Neuronal stem cell (in vitro differentiated cells): ENCODE data around the gene TMEM129.
A peak's percentile ranks its signal among the peaks of the same experiment; 100 is the strongest.

ENCODE experiments used
- DNase-seq: peaks from one replicate; pipeline ENCODE4 v3.0.0-alpha.2; 2013; ENCODE audit warnings: low spot score
- H2AFZ ChIP-seq: one replicate; pipeline ENCODE4 v1.6.1; 2013; ENCODE audit warnings: mild to moderate bottlenecking, low read length, inconsistent platforms
- H2AK5ac ChIP-seq: 2 replicates; pipeline ENCODE4 v1.6.1; 2013; ENCODE audit warnings: low read depth, mild to moderate bottlenecking, inconsistent platforms, low read length, moderate library complexity, mixed read lengths
- H2BK120ac ChIP-seq: 2 replicates; pipeline ENCODE4 v1.6.1; 2013; ENCODE audit warnings: low read depth, mild to moderate bottlenecking, inconsistent platforms, low read length, moderate library complexity, mixed read lengths
- H2BK12ac ChIP-seq: one replicate; pipeline ENCODE4 v1.6.1; 2013; ENCODE audit warnings: low read length, inconsistent platforms
- H2BK15ac ChIP-seq: 2 replicates; pipeline ENCODE4 v1.6.1; 2013; ENCODE audit warnings: mild to moderate bottlenecking, low read length, inconsistent platforms, mixed read lengths
- H2BK5ac ChIP-seq: one replicate; pipeline ENCODE4 v1.6.1; 2013; ENCODE audit warnings: inconsistent platforms, mild to moderate bottlenecking, low read length, moderate library complexity
- H3K14ac ChIP-seq: one replicate; pipeline ENCODE4 v1.6.1; 2013; ENCODE audit warnings: low read length, inconsistent platforms
- H3K18ac ChIP-seq: 2 replicates; pipeline ENCODE4 v1.6.1; 2013; ENCODE audit warnings: low read length, inconsistent platforms
- H3K23ac ChIP-seq: 2 replicates; pipeline ENCODE4 v1.6.1; 2013; ENCODE audit warnings: low read depth, mild to moderate bottlenecking, mixed read lengths, low read length, inconsistent platforms; ENCODE audit not compliant: poor library complexity
- H3K27ac ChIP-seq: replicated peaks from 3 replicates; pipeline ENCODE4 v1.5.1; 2013; ENCODE audit warnings: low read length, inconsistent platforms
- H3K27me3 ChIP-seq, 3 experiments: 2 replicates each; pipeline ENCODE4 v1.6.1; 2013; ENCODE audit warnings: low read length in 3 of 3, mild to moderate bottlenecking in 2 of 3, inconsistent platforms in 1 of 3, low read depth in 1 of 3, mixed read lengths in 1 of 3, moderate library complexity in 1 of 3; ENCODE audit not compliant: control insufficient read depth in 3 of 3, insufficient read depth in 3 of 3
- H3K36me3 ChIP-seq, 2 donors: replicated peaks in 1 of 2; 2 replicates each; pipeline ENCODE4 v1.6.1; 2013; ENCODE audit warnings: low read length in 2 of 2; ENCODE audit not compliant: control insufficient read depth in 2 of 2, insufficient read depth in 2 of 2
- H3K4ac ChIP-seq: 2 replicates; pipeline ENCODE4 v1.6.1; 2013; ENCODE audit warnings: inconsistent platforms, mild to moderate bottlenecking, low read length, moderate library complexity
- H3K4me1 ChIP-seq, 2 donors: 1 replicate in 1 of 2; 2 replicates in 1 of 2; pipeline ENCODE4 v1.6.1; 2013; ENCODE audit warnings: low read length in 2 of 2, low read depth in 1 of 2; ENCODE audit not compliant: control insufficient read depth in 2 of 2, insufficient read depth in 1 of 2
- H3K4me2 ChIP-seq: one replicate; pipeline ENCODE4 v1.6.1; 2013; ENCODE audit warnings: mild to moderate bottlenecking, low read length, inconsistent platforms; ENCODE audit not compliant: insufficient read depth, poor library complexity, severe bottlenecking
- H3K4me3 ChIP-seq, 2 donors: 2 replicates each; pipeline ENCODE4 v1.5.1; 2013; ENCODE audit warnings: low read length in 2 of 2, mild to moderate bottlenecking in 2 of 2, inconsistent platforms in 1 of 2, moderate library complexity in 1 of 2
- H3K79me1 ChIP-seq: one replicate; pipeline ENCODE4 v1.6.1; 2013; ENCODE audit warnings: low read depth, mild to moderate bottlenecking, inconsistent platforms, low read length, moderate library complexity
- H3K9ac ChIP-seq: one replicate; pipeline ENCODE4 v1.6.1; 2013; ENCODE audit warnings: mild to moderate bottlenecking, low read depth, low read length, inconsistent platforms; ENCODE audit not compliant: poor library complexity
- H3K9me3 ChIP-seq, 2 donors: replicated peaks in 1 of 2; 2 replicates each; pipeline versions ENCODE3 to v1.6.1; 2013; ENCODE audit warnings: low read length in 2 of 2, mild to moderate bottlenecking in 2 of 2, inconsistent platforms in 1 of 2, low read depth in 1 of 2, mixed read lengths in 1 of 2, moderate library complexity in 1 of 2; ENCODE audit not compliant: control insufficient read depth in 2 of 2, insufficient read depth in 1 of 2
- H4K8ac ChIP-seq: one replicate; pipeline ENCODE4 v1.6.1; 2013; ENCODE audit warnings: low read depth, mild to moderate bottlenecking, inconsistent platforms, low read length, moderate library complexity
- H4K91ac ChIP-seq: one replicate; pipeline ENCODE4 v1.6.1; 2013; ENCODE audit warnings: low read length, low read depth, mild to moderate bottlenecking, inconsistent platforms; ENCODE audit not compliant: poor library complexity
- WGBS, 2 donors: extraction: QIAGEN DNeasy Blood & Tissue Kit; methylation state at CpG; one replicate each; pipeline ENCODE4 v1.1.7; 2013; ENCODE audit warnings: missing lambda C conversion rate in 2 of 2, mixed read lengths in 1 of 2; ENCODE audit not compliant: insufficient read length in 2 of 2, insufficient replicate concordance in 1 of 2; ENCODE audit errors: extremely low coverage in 2 of 2; 5-methylcytosine and 5-hydroxymethylcytosine counted together

Gene TMEM129

DNA sequence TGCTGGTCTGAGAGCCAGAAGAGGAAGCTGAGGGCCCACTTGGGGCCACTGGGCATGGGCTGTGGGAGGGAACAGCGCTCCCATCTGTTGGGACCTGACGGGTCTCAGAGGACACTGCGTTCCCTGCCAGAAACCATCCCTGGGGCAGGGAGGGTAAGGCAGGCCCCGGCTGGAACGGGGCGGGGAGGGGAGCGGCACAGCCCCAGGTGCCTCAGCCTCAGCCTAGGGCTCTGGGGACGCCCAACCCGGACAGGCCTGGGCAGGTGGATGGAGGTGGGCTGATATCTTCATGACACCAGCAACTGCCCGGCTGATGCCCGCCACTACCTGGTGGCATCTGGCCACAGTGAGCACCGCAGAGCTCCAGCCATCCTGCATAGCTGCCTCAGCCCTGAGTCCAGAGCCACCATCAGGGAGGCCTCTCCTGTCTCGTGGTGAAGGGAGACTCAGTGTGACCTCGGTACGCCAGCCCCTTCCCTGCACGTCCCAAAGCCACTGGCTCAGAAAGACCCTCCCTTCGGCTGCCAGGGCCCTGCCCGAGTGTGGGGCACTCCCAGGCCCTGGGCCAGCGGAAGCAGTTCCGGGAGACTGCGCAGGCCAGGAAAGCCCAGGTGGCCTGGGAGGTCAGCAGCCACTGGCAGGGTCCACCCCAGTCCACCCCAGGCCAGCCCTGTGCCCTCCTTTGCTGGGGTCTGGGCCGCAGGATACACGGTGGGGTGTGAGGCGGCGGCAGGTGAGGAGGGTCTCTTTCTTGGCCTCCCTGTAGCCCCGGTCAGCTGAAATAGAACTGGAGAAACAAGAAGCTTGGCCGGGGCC lies 37.4 kb upstream of the TMEM129 start:
- WGBS, 2 donors: no CpG with 5 or more reads among the region's 27 CpGs
- Histone ChIP-seq H4K91ac (no peak overlapping the region), H2BK12ac (peak overlapping the region; percentile 47)

DNA sequence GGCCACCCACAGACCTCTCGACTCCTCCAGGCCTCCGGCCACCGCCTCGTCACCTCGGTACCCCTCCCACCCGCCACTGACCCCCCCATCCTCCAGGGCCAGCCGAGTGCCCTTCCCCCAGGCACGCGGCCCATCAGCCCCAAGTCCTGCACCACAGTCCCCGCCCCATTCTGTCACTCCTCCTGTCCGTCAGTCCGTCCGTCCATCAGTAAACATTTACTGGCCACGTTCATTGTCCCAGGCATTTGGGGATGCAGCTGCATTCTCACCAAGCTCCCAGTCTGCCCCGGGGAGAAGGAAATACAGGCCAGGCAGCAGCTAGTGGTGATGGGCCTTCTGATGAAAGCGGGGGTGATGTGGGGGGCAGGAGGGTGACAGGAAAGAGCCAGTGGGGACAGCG lies 36.7 kb upstream of the TMEM129 start:
- Histone ChIP-seq H3K27ac (no peak overlapping the region), H3K27me3 (peaks cover 0 to 17% (median 5%) of the 10 kb centered on the region in 3 experiments), H3K4me3 (no peak overlapping the region), H2AK5ac (peak overlapping the region; percentile 91), H3K14ac (peak overlapping the region; percentile 25), H3K18ac (no peak overlapping the region), H2BK5ac (no peak overlapping the region), H4K91ac (no peak overlapping the region), H2BK120ac (no peak overlapping the region), H2AFZ (peak overlapping the region; percentile 5), H3K4me1 (peaks cover 21 to 45% of the 10 kb centered on the region in 2 donors), H3K9me3 (no peaks in the 10 kb centered on the region), H3K9ac (no peak overlapping the region), H3K36me3 (no peaks in the 10 kb centered on the region), H2BK12ac (no peak overlapping the region), H3K4me2 (no peak overlapping the region), H3K23ac (peak overlapping the region; percentile 2), H3K4ac (no peak overlapping the region), H4K8ac (no peak overlapping the region), H3K79me1 (peaks cover 2% of the 10 kb centered on the region), H2BK15ac (peak overlapping the region; percentile 97)
- DNase-seq: no peak
- WGBS, 2 donors: no CpG with 5 or more reads among the region's 17 CpGs

More for the DNA sequence above, 37.4 kb upstream of the TMEM129 start:
- peak overlapping the region; percentile 67 for H3K9ac ChIP-seq
- H3K27me3 ChIP-seq: peaks cover 0 to 17% (median 7%) of the 10 kb centered on the region in 3 experiments
- H3K4me1 ChIP-seq: peaks cover 21 to 45% of the 10 kb centered on the region in 2 donors
- no peak overlapping the region for H2BK120ac ChIP-seq
- no peak overlapping the region for H4K8ac ChIP-seq
- peaks cover 2% of the 10 kb centered on the region for H3K79me1 ChIP-seq
- no peaks in the 10 kb centered on the region for H3K36me3 ChIP-seq
- DNase-seq: no peak
- peak overlapping the region; percentile 80 for H3K18ac ChIP-seq
- no peak overlapping the region for H3K27ac ChIP-seq
- peak overlapping the region; percentile 2 for H3K23ac ChIP-seq
- H2BK5ac ChIP-seq: peak overlapping the region; percentile 93
- H3K4me2 ChIP-seq: no peak overlapping the region
- H2BK15ac ChIP-seq: peak overlapping the region; percentile 97
- H2AK5ac ChIP-seq: peak overlapping the region; percentile 91
- H2AFZ ChIP-seq: no peak overlapping the region
- H3K14ac ChIP-seq: peak overlapping the region; percentile 25
- H3K9me3 ChIP-seq: no peaks in the 10 kb centered on the region
- H3K4ac ChIP-seq: no peak overlapping the region
- H3K4me3 ChIP-seq: no peak overlapping the region

DNA sequence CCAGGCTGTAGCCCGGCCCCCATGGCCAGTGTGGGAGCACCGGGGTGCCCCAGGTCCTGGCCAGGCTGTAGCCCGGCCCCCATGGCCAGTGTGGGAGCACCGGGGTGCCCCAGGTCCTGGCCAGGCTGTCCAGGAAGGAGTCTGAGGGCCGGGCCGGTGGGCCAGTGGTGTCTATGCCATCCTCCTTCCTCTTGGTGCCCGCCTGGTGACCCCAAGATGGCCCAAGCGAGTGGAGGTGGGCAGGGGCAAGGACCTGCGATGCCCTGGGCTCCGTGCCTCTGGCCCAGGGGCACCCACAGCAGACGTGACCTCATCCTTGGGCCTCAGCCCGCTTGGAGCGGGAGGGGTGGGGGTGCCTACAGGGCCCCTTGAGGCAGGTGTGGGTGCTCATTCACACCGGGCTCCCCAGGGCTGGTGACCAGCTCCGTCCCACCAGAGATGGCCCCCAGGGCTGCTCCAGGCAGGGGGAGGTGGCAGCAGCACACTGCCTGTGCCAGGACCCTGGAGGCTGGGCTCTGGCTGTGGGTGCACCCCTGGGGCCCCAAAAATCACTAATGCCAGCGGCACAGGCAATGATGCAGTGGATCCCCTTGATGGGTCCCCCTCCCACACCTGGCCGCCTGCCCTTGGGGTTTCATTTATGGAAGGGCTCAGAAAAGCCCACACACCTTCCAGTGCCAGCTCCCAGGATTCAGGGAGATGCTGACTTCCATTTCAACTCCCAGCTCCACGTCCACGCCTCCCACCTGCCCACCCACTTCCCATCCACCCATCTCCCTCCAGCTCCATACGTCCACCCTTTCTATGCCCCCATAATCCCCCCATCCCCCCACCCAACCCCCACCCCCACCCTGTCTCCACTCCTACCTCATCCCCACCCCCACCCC lies 36.0 kb upstream of the TMEM129 start:
- WGBS, 2 donors: no CpG with 5 or more reads among the region's 20 CpGs
- peaks cover 22 to 41% of the 10 kb centered on the region in 2 donors for H3K4me1 ChIP-seq

More for the DNA sequence above, 36.0 kb upstream of the TMEM129 start:
- DNase-seq: no peak
- Histone ChIP-seq H3K9ac (no peak overlapping the region), H3K18ac (peak overlapping the region; percentile 57), H3K9me3 (no peaks in the 10 kb centered on the region), H3K4ac (peak overlapping the region; percentile 53), H3K4me3 (no peak overlapping the region), H2AFZ (no peak overlapping the region), H2BK120ac (no peak overlapping the region), H2BK5ac (no peak overlapping the region), H2BK12ac (peak overlapping the region; percentile 82), H3K27me3 (peaks cover 0 to 13% (median under 1%) of the 10 kb centered on the region in 3 experiments), H4K91ac (no peak overlapping the region), H3K14ac (peak overlapping the region; percentile 21), H3K79me1 (no peaks in the 10 kb centered on the region), H2BK15ac (peak overlapping the region; percentile 85), H3K36me3 (no peaks in the 10 kb centered on the region), H3K4me2 (no peak overlapping the region), H4K8ac (no peak overlapping the region), H3K23ac (peak overlapping the region; percentile 73), H3K27ac (no peak overlapping the region), H2AK5ac (peak overlapping the region; percentile 98)
